Keratinocyte (primary cell): ENCODE measurements around the gene CCL15. TPM values are rescaled to one million over a fixed set of nuclear protein-coding genes. Genes with fewer than 3 reads are reported as not detected.

Source experiments
- DNase-seq: peaks from one replicate; pipeline ENCODE4 v3.0.0-alpha.2; 2011; ENCODE audit warnings: low read depth, missing footprints, low spot score
- FAIRE-seq: peaks from 2 replicates; lab custom pipeline; 2011; peaks lifted over from hg19 to GRCh38; lab: Jason Lieb, UNC
- H2AFZ ChIP-seq: 2 replicates; pipeline ENCODE4 v1.6.0; 2012; ENCODE audit warnings: low read length, control low read depth, inconsistent platforms; ENCODE audit not compliant: control insufficient read depth
- H3K27ac ChIP-seq: 2 replicates; pipeline ENCODE4 v1.5.1; 2011; ENCODE audit warnings: low read length; ENCODE audit not compliant: control insufficient read depth, insufficient read depth
- H3K27me3 ChIP-seq: 3 replicates; pipeline ENCODE4 v1.6.0; 2011; ENCODE audit warnings: low read length; ENCODE audit not compliant: control insufficient read depth, insufficient read depth; ENCODE audit errors: extremely low read depth
- H3K36me3 ChIP-seq, 2 experiments: 2 replicates in 1 of 2; 3 replicates in 1 of 2; pipeline ENCODE4 v1.5.1; 2011; ENCODE audit warnings: low read length in 2 of 2, mild to moderate bottlenecking in 1 of 2; ENCODE audit not compliant: control insufficient read depth in 2 of 2, insufficient read depth in 2 of 2; ENCODE audit errors: extremely low read depth in 1 of 2
- H3K4me1 ChIP-seq: 3 replicates; pipeline ENCODE4 v1.5.1; 2011; ENCODE audit warnings: low read length; ENCODE audit not compliant: control insufficient read depth, insufficient read depth; ENCODE audit errors: extremely low read depth
- H3K4me2 ChIP-seq: 3 replicates; pipeline ENCODE4 v1.6.0; 2011; ENCODE audit warnings: low read depth, low read length; ENCODE audit not compliant: control insufficient read depth, insufficient read depth; ENCODE audit errors: extremely low read depth
- H3K4me3 ChIP-seq, 3 experiments: fragments of 200-600 bp in 1 of 3; sonication (generic) in 1 of 3; 2 replicates in 2 of 3; 3 replicates in 1 of 3; pipeline ENCODE4 v1.5.1; 2011 to 2016; ENCODE audit warnings: low read length in 3 of 3, mild to moderate bottlenecking in 3 of 3, control low read depth in 2 of 3, inconsistent platforms in 1 of 3, low read depth in 1 of 3, mixed read lengths in 1 of 3, mixed run types in 1 of 3, moderate library complexity in 1 of 3; ENCODE audit not compliant: control insufficient read depth in 2 of 3, insufficient read depth in 2 of 3; ENCODE audit errors: extremely low read depth in 1 of 3
- H3K79me2 ChIP-seq: 2 replicates; pipeline ENCODE4 v1.6.0; 2012; ENCODE audit warnings: low read length; ENCODE audit not compliant: control insufficient read depth, insufficient read depth
- H3K9ac ChIP-seq: 3 replicates; pipeline ENCODE4 v1.6.0; 2011; ENCODE audit warnings: low read length; ENCODE audit not compliant: control insufficient read depth, insufficient read depth; ENCODE audit errors: extremely low read depth
- H3K9me1 ChIP-seq: 3 replicates; pipeline ENCODE4 v1.6.0; 2011; ENCODE audit warnings: low read length; ENCODE audit not compliant: control insufficient read depth, insufficient read depth; ENCODE audit errors: extremely low read depth
- H3K9me3 ChIP-seq: 2 replicates; pipeline ENCODE4 v1.5.1; 2012; ENCODE audit warnings: low read depth, low read length; ENCODE audit not compliant: control insufficient read depth
- H4K20me1 ChIP-seq: 3 replicates; pipeline ENCODE4 v1.6.0; 2011; ENCODE audit warnings: low read length; ENCODE audit not compliant: control insufficient read depth, insufficient read depth; ENCODE audit errors: extremely low read depth
- CTCF ChIP-seq, 3 experiments: IDR thresholded peaks in 1 of 3; conservative IDR thresholded peaks in 1 of 3; optimal IDR thresholded peaks in 1 of 3; 2 replicates in 2 of 3; 3 replicates in 1 of 3; pipeline versions ENCODE3 to v1.5.1; 2011; ENCODE audit warnings: low read length in 3 of 3, mild to moderate bottlenecking in 3 of 3, moderate library complexity in 2 of 3, control low read depth in 1 of 3, inconsistent platforms in 1 of 3; ENCODE audit not compliant: insufficient read depth in 2 of 3; ENCODE audit errors: extremely low read depth in 1 of 3
- EZH2 ChIP-seq: IDR thresholded peaks from one replicate; pipeline ENCODE4 v1.6.1; 2012; ENCODE audit warnings: inconsistent platforms, mild to moderate bottlenecking, low read length, moderate library complexity
- dilution Hi-C: fragments of 300-500 bp; cut with MboI; formaldehyde crosslinking; loops from one replicate; pipeline ENCODE4 v1.7.0; 2020; ENCODE audit warnings: low sequenced_read_pairs; ENCODE audit not compliant: extremely low pct_ligation_motif_present
- polyA plus RNA-seq, 5 experiments: library from polyadenylated mRNA; depleted of rRNA in 3 of 5; stranded (reverse) in 3 of 5; stranded (forward) in 1 of 5; unstranded in 1 of 5; fragments of >200 nt; gene quantifications; 1 replicate in 1 of 5; 2 replicates in 3 of 5; 3 replicates in 1 of 5; pipeline versions ENCODE4 v1.2.1 to v1.2.3, GENCODE V29; 2011 to 2012; ENCODE audit warnings: missing spikeins in 2 of 5, low read depth in 1 of 5, low replicate concordance in 1 of 5

The CCL15 gene
- polyA plus RNA-seq, 1 donor (not counting 4 experiments of a cell fraction or from before 2014, with no cell fraction given) = not detected

GRCh38 chr17:35982409-35983191 is 18.8 kb downstream of the CCL15 start:
- H3K27me3 ChIP-seq = peaks cover 9% of the 10 kb centered on the region
- no peak for TF ChIP-seq CTCF (optimal IDR thresholded peaks at IDR 0.05 in 1 of 3, IDR thresholded peaks at IDR 0.05 in 1 of 3, conservative IDR thresholded peaks at IDR 0.05 in 1 of 3; ENCODE audit: extremely low read depth in 1 of 3, insufficient read depth in 2 of 3, low read length in 3 of 3)

DNA sequence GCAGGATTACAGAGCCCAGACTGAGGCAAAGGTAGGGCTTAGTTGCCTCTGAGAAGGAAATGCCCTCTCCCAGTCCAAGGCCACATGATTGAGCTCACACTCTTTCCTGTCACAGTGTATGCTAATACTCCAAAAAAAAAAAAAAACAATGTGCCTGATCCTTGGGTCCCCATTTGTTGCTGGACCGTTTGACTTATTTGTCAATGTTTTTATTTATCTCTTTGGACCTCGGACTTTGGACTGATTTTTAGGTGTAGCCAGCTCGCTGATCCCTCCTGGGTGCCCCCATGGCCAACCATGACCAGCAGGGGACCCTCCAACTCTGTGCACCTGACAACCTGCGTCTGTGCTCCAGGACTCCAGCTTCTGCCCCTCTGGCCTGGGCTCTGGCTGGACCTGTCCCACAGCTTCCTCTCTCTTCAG is 19.4 kb downstream of the CCL15 start:
- no peak for FAIRE-seq
- H3K27me3 ChIP-seq = peaks cover 9% of the 10 kb centered on the region
- no peaks in the 10 kb centered on the region for H3K4me1 ChIP-seq
- no peak overlapping the region for H3K9ac ChIP-seq
- H3K4me2 ChIP-seq = no peak overlapping the region
- H3K9me3 ChIP-seq = no peaks in the 10 kb centered on the region
- no peaks in the 10 kb centered on the region for H3K36me3 ChIP-seq
- dilution Hi-C loops = loop anchor here (25.0 kb wide), 1 partner anchor 155 kb away; no protein-coding TSS in a partner anchor
- no peak for DNase-seq
- H3K4me3 ChIP-seq = no peak overlapping the region
- no peak overlapping the region for H3K27ac ChIP-seq
- no peaks in the 10 kb centered on the region for H4K20me1 ChIP-seq
- no peak overlapping the region for H2AFZ ChIP-seq
- no peak for TF ChIP-seq EZH2
- no peak for TF ChIP-seq CTCF (optimal IDR thresholded peaks at IDR 0.05 in 1 of 3, IDR thresholded peaks at IDR 0.05 in 1 of 3, conservative IDR thresholded peaks at IDR 0.05 in 1 of 3; ENCODE audit: extremely low read depth in 1 of 3, insufficient read depth in 2 of 3, low read length in 3 of 3)
- H3K79me2 ChIP-seq = no peaks in the 10 kb centered on the region
- no peaks in the 10 kb centered on the region for H3K9me1 ChIP-seq

More at GRCh38 chr17:35982409-35983191, 18.8 kb downstream of the CCL15 start:
- H3K9me3 ChIP-seq = no peaks in the 10 kb centered on the region
- dilution Hi-C loops = loop anchor here (25.0 kb wide), 1 partner anchor 155 kb away; no protein-coding TSS in a partner anchor
- H3K79me2 ChIP-seq = no peaks in the 10 kb centered on the region
- H3K4me3 ChIP-seq = no peak overlapping the region
- H3K36me3 ChIP-seq = no peaks in the 10 kb centered on the region
- H3K27ac ChIP-seq = no peak overlapping the region
- no peaks in the 10 kb centered on the region for H4K20me1 ChIP-seq
- FAIRE-seq (no peak), DNase-seq (no peak)
- no peak overlapping the region for H2AFZ ChIP-seq
- no peak overlapping the region for H3K4me2 ChIP-seq
- H3K9ac ChIP-seq = no peak overlapping the region
- H3K4me1 ChIP-seq = no peaks in the 10 kb centered on the region
- H3K9me1 ChIP-seq = no peaks in the 10 kb centered on the region
